H54 (cell line): ENCODE data around the gene USP44.

Experiments used
- DNase-seq: peaks from one replicate; pipeline ENCODE4 v3.0.0; 2011; ENCODE audit warnings: low spot score, mixed read lengths; ENCODE audit not compliant: insufficient read length
- FAIRE-seq: peaks from 3 replicates; lab custom pipeline; 2011; peaks lifted over from hg19 to GRCh38; lab: Jason Lieb, UNC
- POLR2A ChIP-seq: IDR thresholded peaks from 2 replicates; pipeline ENCODE4 v1.6.1; 2011; ENCODE audit warnings: low read depth, mild to moderate bottlenecking, low read length

Gene USP44

GRCh38 chr12:95554532-95555071 lies 3.3 kb upstream of the USP44 start:
- TF ChIP-seq POLR2A, result no peak
- FAIRE-seq, result no peak
- DNase-seq, result no peak

- FAIRE-seq (no peak), DNase-seq (no peak)
- TF ChIP-seq POLR2A, result no peak
Measured at GRCh38 chr12:95553197-95553943, 2.1 kb upstream of the USP44 start.

GRCh38 chr12:95551913-95552516 lies 739 bp upstream of the USP44 start:
- DNase-seq (no peak), FAIRE-seq (no peak)
- TF ChIP-seq POLR2A, result no peak

GRCh38 chr12:95549392-95550084 lies 1.7 kb downstream of the USP44 start:
- DNase-seq, result no peak
- FAIRE-seq, result no peak
- no peak for TF ChIP-seq POLR2A

GRCh38 chr12:95548539-95549391 lies 2.5 kb downstream of the USP44 start:
- DNase-seq, result no peak
- TF ChIP-seq POLR2A, result no peak
- FAIRE-seq, result no peak

GRCh38 chr12:95548056-95548538 lies 3.2 kb downstream of the USP44 start:
- FAIRE-seq, result no peak
- DNase-seq, result no peak
- TF ChIP-seq POLR2A, result no peak

- no peak for TF ChIP-seq POLR2A
- no peak for DNase-seq
- no peak for FAIRE-seq
Measured at GRCh38 chr12:95547522-95548055, 3.7 kb downstream of the USP44 start.

- FAIRE-seq (no peak), DNase-seq (no peak)
- TF ChIP-seq POLR2A, result no peak
Measured at GRCh38 chr12:95546491-95546813, 4.8 kb downstream of the USP44 start.

- no peak for TF ChIP-seq POLR2A
- no peak for DNase-seq
- FAIRE-seq, result no peak
Measured at GRCh38 chr12:95545731-95546490, 5.4 kb downstream of the USP44 start.

- FAIRE-seq (no peak), DNase-seq (no peak)
- TF ChIP-seq POLR2A, result no peak
Measured at GRCh38 chr12:95545303-95545702, 6.0 kb downstream of the USP44 start.

GRCh38 chr12:95544756-95545155 lies 6.5 kb downstream of the USP44 start:
- DNase-seq (no peak), FAIRE-seq (no peak)
- TF ChIP-seq POLR2A, result no peak

- DNase-seq, result no peak
- TF ChIP-seq POLR2A, result no peak
- no peak for FAIRE-seq
Measured at GRCh38 chr12:95543305-95543704, 8.0 kb downstream of the USP44 start.

- no peak for FAIRE-seq
- TF ChIP-seq POLR2A, result no peak
Measured at GRCh38 chr12:95541436-95541835, 9.8 kb downstream of the USP44 start.

More at GRCh38 chr12:95541436-95541835, 9.8 kb downstream of the USP44 start:
- DNase-seq, result no peak
